ENCODE results near the gene FSCN2. TPM values are rescaled to one million over a fixed set of nuclear protein-coding genes. Genes with fewer than 3 reads are reported as not detected.

Gene FSCN2
- total RNA-seq, 6 donors from 2014 or later, result 2.7 to 37.7 (median 3.9) TPM

DNA sequence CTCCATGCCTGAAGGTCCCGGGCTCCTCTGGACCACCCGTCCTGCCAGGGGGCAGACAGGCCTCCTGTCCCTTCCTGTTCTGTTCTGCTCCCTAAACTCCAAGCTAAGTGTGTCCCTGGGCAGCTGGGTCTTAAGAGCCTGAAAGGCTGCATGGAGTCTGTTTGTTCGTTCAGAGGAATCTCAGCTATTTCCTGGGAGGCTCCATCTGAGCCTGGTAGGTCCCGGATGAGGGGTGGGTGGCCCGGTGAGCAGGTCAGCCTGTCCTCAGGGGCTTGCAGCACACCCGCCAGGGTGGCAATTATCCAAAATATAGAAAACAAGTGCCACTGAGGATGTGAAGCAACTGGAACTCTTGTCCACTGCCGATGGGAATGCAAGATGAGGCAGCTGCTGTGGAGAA, 28.1 kb upstream of the FSCN2 start:
- 47 to 49% methylated on average over 3 to 7 of the region's 7 CpGs for WGBS, 2 donors

DNA sequence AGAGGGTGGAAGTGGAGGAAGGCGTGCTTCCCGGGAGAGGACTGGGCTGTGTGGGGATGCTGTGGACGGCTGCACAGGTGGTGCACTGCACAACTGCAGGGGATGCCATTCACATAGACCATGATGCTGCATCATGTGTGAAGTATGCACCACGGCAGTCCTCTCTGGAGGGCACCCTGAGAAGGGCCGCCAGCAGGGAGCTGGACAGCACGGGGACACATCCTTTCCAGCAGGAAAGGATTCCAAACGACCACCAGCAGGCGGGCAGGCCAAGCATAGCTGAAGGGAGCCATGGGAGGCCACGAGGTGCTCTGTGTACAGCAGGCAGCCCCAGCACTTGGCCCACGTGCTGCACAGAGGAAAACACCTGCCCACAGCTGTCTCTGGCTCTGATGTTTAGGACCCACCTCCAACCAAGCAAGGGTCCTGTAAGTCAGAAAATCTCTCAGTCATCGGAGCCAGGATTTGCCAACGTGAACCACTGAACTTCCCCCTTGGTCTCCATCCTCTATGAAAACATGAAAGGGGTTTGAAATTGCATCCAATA, 25.6 kb upstream of the FSCN2 start:
- Histone ChIP-seq H3K4me3 (no peak overlapping the region), H3K36me3 (no peaks in the 10 kb centered on the region), H3K27ac (no peak overlapping the region), H3K27me3 (no peaks in the 10 kb centered on the region), H3K4me1 (peaks cover 0 to 7% (median 7%) of the 10 kb centered on the region in 4 donors), H3K9me3 (no peaks in the 10 kb centered on the region)
- TF ChIP-seq EP300 (IDR thresholded peaks at IDR 0.05) (no peak), POLR2AphosphoS5 (IDR thresholded peaks at IDR 0.05) (no peak)
- TF ChIP-seq, protein P1, sequence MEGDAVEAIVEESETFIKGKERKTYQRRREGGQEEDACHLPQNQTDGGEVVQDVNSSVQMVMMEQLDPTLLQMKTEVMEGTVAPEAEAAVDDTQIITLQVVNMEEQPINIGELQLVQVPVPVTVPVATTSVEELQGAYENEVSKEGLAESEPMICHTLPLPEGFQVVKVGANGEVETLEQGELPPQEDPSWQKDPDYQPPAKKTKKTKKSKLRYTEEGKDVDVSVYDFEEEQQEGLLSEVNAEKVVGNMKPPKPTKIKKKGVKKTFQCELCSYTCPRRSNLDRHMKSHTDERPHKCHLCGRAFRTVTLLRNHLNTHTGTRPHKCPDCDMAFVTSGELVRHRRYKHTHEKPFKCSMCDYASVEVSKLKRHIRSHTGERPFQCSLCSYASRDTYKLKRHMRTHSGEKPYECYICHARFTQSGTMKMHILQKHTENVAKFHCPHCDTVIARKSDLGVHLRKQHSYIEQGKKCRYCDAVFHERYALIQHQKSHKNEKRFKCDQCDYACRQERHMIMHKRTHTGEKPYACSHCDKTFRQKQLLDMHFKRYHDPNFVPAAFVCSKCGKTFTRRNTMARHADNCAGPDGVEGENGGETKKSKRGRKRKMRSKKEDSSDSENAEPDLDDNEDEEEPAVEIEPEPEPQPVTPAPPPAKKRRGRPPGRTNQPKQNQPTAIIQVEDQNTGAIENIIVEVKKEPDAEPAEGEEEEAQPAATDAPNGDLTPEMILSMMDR (IDR thresholded peaks at IDR 0.05), result no peak
- WGBS, 2 donors, result 71 to 77% methylated on average over 8 to 12 of the region's 12 CpGs
- DNase-seq, result no peak
- ATAC-seq (ENCODE audit: low FRiP score in 2 of 2), result no peak

More for the DNA sequence above, 28.1 kb upstream of the FSCN2 start:
- TF ChIP-seq POLR2A (IDR thresholded peaks at IDR 0.05) (no peak), POLR2AphosphoS5 (IDR thresholded peaks at IDR 0.05) (no peak), EP300 (IDR thresholded peaks at IDR 0.05) (no peak)
- TF ChIP-seq, protein P1 (IDR thresholded peaks at IDR 0.05), result no peak
- peaks cover 0 to 7% (median 7%) of the 10 kb centered on the region in 4 donors for H3K4me1 ChIP-seq
- no peaks in the 10 kb centered on the region for H3K9me3 ChIP-seq
- H3K27ac ChIP-seq, result no peak overlapping the region
- H3K36me3 ChIP-seq, result no peaks in the 10 kb centered on the region
- ATAC-seq (ENCODE audit: low FRiP score in 2 of 2) (peak; percentile 20 to 66), DNase-seq (no peak)
- H3K4me3 ChIP-seq, result no peak overlapping the region
- H3K27me3 ChIP-seq, result no peaks in the 10 kb centered on the region

DNA sequence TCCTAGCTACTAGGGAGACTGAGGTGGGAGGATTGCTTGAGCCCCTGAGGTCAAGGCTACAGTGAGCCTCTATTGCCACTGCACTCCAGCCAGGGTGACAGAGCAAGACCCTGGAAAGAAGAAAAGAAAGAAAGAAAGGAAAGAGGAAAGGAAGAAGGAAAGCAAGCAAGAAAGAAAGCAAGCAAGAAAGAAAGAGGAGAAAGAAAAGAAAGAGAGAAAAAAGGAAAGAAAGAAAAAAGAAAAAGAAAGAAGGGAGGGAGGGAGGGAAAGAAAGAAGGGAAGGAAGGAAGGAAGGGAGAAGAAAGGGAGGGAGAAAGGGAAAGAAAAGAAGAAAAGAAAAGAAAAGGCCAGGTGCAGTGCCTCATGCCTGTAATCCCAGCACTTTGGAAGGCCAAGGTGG, 24.6 kb upstream of the FSCN2 start:
- TF ChIP-seq POLR2AphosphoS5 (IDR thresholded peaks at IDR 0.05), result no peak
- TF ChIP-seq POLR2A (IDR thresholded peaks at IDR 0.05), result no peak
- no peak for TF ChIP-seq EP300 (IDR thresholded peaks at IDR 0.05)
- TF ChIP-seq, protein P1 (IDR thresholded peaks at IDR 0.05), result no peak

DNA sequence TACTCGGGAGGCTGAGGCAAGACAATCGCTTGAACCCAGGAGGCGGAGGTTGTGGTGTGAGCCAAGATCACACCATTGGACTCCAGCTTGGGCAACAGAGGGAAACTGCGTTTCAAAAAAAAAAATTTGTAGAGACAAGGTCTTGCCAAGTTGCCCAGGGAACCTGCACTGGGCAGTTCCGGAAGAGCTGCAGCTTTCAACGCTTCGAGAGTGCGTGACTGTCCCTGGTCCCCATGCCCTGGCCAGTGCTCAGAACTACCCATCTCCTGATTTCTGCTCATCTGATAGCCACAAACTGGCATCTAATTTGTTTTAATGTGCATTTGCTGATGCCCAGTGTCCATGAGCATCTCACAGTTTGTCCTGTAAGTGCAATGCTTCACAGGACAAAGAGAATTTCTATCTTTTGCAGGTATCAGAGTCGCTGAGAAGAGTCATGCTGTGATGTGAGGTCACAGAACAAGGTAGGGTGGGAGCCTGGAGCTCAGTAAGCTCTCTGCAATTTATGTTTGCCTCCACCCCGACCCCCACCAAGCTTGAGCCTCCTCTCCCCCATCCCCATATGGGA, 19.5 kb upstream of the FSCN2 start:
- H3K27me3 ChIP-seq, result no peaks in the 10 kb centered on the region
- H3K4me3 ChIP-seq, result peak overlapping the region; percentile 69 to 92 (median 82)
- ATAC-seq (ENCODE audit: low FRiP score in 2 of 2) (no peak), DNase-seq (no peak)
- TF ChIP-seq EP300 (IDR thresholded peaks at IDR 0.05) (no peak), POLR2A (IDR thresholded peaks at IDR 0.05) (no peak)
- TF ChIP-seq, protein P1 (IDR thresholded peaks at IDR 0.05), result no peak
- H3K4me1 ChIP-seq, result peaks cover 17 to 39% (median 23%) of the 10 kb centered on the region in 4 donors
- WGBS, 2 donors, result 55 to 62% methylated on average over 10 of the region's 10 CpGs
- peak overlapping the region in 2 of 4 donors; percentile 17 to 98 for H3K27ac ChIP-seq
- H3K36me3 ChIP-seq, result peaks cover 8 to 41% (median 24%) of the 10 kb centered on the region in 4 donors
- H3K9me3 ChIP-seq, result no peaks in the 10 kb centered on the region

More for the DNA sequence above, 24.6 kb upstream of the FSCN2 start:
- no peak for DNase-seq
- H3K9me3 ChIP-seq, result no peaks in the 10 kb centered on the region
- peaks cover 0 to 10% (median 9%) of the 10 kb centered on the region in 4 donors for H3K4me1 ChIP-seq
- H3K27me3 ChIP-seq, result no peaks in the 10 kb centered on the region
- H3K4me3 ChIP-seq, result no peak overlapping the region
- H3K36me3 ChIP-seq, result peaks cover 0 to 5% (median under 1%) of the 10 kb centered on the region in 4 donors
- no peak overlapping the region for H3K27ac ChIP-seq
- ATAC-seq (ENCODE audit: low FRiP score in 2 of 2), result no peak
